Peyer's patch (tissue), 4 donors: ENCODE data around the gene IRF5.

ENCODE experiments used
- CTCF ChIP-seq, 6 experiments: fragments of 450-650 bp in 4 of 6; fragments of 200-600 bp in 2 of 6; sonication (generic) in 1 of 6; IDR thresholded peaks; one replicate each; pipeline ENCODE4 v1.5.1; 2017 to 2019; ENCODE audit warnings: antibody characterized with exemption in 6 of 6, mild to moderate bottlenecking in 3 of 6, moderate library complexity in 1 of 6
- POLR2A ChIP-seq, 2 donors: fragments of 450-650 bp; IDR thresholded peaks; one replicate each; pipeline ENCODE4 v1.5.1; 2017; ENCODE audit warnings: antibody characterized with exemption in 2 of 2, mild to moderate bottlenecking in 2 of 2, moderate library complexity in 2 of 2

- TF ChIP-seq POLR2A (IDR thresholded peaks at IDR 0.05) (no peak), CTCF (IDR thresholded peaks at IDR 0.05) (no peak)
Measured at GRCh38 chr7:128906001-128906765, 31.5 kb upstream of the IRF5 start.
